NCI-H2107 (cell line): ENCODE data around the gene HRK.
A peak's percentile ranks its signal among the peaks of the same experiment; 100 is the strongest.

ENCODE experiments used
- DNase-seq: peaks from one replicate; lab custom pipeline; 2025; lab: John Stamatoyannopoulos, UW

Gene HRK

GRCh38 chr12:116864371-116865160, 16.7 kb downstream of the HRK start:
- no peak for DNase-seq

DNA sequence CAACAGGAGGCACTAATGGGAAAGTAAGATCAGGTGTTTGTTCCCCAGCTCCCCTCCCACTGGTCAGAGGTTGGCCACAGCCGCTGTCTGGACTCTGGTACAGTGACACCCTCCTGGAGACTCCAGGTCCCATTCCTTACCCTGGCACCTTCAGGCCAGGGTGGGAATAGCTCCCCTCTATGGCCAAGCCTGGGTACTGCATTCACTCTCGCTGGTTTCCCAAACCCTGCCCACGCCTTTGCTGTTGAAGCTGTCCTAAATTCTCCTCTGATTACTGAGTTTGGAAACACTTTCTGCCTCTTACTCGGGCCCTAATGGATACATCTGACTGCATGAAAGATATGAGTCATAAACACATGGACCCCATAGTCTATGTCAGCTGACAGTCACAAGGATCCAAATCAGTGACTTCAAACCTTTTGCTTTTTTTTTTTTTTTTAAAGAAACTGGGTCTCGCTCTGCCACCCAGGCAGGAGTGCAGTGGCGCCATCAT, 17.9 kb downstream of the HRK start:
- no peak for DNase-seq

DNA sequence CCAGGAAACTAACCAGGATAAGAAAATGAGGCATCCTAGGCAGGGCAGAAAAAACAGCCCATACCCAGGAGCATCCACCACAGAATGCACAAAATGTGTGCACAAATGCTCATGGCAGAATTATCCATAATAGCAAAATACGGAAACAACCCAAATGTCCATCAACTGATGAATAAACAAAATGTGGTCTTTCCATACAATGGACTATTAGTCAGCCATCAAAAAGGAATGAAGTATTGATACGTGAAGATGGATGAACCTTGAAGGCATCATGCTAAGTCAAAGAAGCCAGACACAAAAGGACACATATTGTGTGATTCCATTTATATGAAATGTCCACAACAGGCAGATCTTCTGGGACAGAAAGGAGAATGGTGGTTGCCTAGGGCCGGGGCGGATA, 19.1 kb downstream of the HRK start:
- no peak for DNase-seq

GRCh38 chr12:116861320-116861719, 19.9 kb downstream of the HRK start:
- DNase-seq = no peak

GRCh38 chr12:116860263-116860662, 21.0 kb downstream of the HRK start:
- DNase-seq = no peak

DNA sequence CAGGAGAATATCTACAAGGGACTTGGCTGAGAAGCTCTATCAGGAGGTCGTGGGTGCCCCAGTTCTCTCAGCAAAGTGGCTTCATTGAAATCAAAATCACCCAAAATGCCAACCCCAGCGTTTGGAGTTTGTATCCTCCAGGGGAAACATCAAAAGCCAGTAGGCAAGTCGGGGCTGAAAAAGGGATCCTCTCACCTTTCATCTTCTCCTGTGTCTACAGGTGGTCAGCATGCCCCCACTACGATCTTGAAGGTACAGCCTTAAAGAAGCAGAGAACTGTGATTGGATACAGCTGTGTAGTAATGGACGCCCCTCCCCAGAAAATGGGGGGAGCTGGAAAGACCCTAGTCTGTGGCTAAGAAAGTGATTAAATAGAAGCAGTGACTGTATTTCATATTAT, 22.2 kb downstream of the HRK start:
- no peak for DNase-seq

- no peak for DNase-seq
Measured at GRCh38 chr12:116856729-116857128, 24.5 kb downstream of the HRK start.

- DNase-seq = no peak
Measured at GRCh38 chr12:116855744-116856470, 25.3 kb downstream of the HRK start.

- DNase-seq = no peak
Measured at GRCh38 chr12:116853507-116853906, 27.7 kb downstream of the HRK start.

DNA sequence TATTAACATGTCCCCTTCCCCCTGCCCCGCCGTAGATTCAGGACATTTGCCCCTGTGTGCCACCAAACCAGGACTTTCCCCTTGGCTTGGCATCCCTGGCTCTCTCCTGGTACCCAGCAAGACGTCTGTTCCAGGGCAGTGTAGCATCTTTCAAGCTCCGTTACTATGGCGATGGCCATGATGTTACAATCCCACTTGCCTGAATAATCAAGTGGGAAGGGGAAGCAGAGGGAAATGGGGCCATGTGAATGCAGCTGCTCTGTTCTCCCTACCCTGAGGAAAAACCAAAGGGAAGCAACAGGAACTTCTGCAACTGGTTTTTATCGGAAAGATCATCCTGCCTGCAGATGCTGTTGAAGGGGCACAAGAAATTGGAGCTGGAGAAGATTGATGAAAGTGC, 28.9 kb downstream of the HRK start:
- DNase-seq = no peak

- no peak for DNase-seq
Measured at GRCh38 chr12:116849216-116849615, 32.0 kb downstream of the HRK start.

DNA sequence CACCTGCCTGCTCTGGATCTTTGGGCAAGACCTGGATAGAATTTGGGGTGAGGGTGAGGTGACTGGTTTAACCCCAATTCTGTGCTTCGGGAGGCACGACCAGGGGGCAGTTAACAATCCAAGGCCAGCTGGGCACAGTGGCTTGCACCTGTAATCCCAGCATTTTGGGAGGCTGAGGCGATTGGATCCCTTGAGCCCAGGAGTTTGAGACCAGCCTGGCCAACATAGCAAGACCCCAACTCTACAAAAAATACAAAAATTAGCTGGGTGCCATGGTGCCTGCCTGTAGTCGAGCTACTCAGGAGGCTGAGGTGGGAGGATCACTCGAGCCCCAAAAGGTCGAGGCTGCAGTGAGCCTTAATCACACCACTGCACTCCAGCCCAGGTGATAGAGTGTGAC, 38.2 kb downstream of the HRK start:
- no peak for DNase-seq

- DNase-seq = no peak
Measured at GRCh38 chr12:116839287-116839830, 41.9 kb downstream of the HRK start.

DNA sequence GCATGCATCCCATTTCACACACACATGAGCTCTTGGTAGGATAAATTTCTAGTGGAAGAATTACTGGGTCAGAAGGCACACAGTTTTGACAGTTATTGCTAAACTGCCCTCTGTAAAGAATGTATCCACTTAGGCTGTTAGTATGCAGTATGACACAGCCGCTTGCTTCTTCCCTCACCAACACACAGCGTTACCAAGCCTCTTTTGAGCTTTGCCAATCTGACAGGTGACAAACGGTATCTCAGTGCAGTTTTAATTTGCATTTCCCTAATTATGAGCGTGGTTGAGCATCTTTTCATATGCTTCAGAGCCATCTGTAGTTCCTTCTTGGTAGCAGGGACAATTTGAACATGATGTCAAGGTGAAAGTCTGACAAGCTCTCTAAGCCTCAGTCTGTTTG, 42.9 kb downstream of the HRK start:
- no peak for DNase-seq

DNA sequence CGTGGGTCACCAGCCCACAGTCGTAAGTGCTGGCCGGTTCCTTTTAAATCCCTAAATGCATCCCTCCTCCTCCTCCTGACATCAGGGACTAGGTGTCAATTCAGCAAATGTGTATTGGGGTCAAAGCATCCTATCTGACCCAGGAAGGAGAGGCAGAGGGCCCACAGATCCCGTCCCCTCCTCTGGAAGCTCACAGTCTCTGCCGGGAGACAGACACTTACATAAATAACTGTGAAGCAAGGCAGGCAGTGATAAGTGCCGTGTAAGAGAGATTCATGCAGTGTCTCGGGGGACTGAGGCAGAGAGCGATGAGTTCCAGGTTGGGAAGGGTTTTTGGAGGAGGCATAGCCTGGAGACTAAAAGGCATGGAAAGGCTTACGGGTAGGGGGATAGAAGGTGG, 44.1 kb downstream of the HRK start:
- no peak for DNase-seq

DNA sequence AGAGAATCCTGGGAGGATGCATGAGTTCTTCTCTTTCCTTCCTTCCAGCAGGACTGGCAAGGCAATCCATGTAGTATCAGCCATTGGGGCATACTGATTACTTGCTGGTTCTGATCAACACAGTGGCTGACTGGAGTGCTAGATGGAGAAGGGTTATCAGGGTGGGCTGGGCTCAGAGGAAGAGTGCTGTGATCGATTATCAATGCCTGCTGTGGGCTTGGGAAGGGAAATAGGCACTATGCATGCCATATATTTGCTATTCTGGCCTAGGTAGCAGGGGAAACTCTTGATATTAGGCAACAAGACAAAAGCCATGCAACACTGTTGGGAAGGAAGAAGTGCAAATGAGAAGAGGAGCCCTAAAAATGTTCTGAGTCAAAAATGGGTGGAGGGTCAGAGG, 45.8 kb downstream of the HRK start:
- no peak for DNase-seq

GRCh38 chr12:116833474-116833873, 47.8 kb downstream of the HRK start:
- no peak for DNase-seq

- no peak for DNase-seq
Measured at GRCh38 chr12:116832353-116832752, 48.9 kb downstream of the HRK start.

GRCh38 chr12:116827432-116827831, 53.8 kb downstream of the HRK start:
- no peak for DNase-seq

- DNase-seq = no peak
Measured at GRCh38 chr12:116821291-116821690, 60.0 kb downstream of the HRK start.

GRCh38 chr12:116820064-116820656, 61.1 kb downstream of the HRK start:
- DNase-seq = no peak

- peak; percentile 94 for DNase-seq
Measured at GRCh38 chr12:116818948-116819832, 62.1 kb downstream of the HRK start.
